Lower leg skin (tissue), 3 donors: ENCODE data around the gene ITSN1.

Source experiments
- CTCF ChIP-seq, 3 donors: fragments of 450-650 bp; IDR thresholded peaks; one replicate each; pipeline ENCODE4 v1.5.1; 2016; ENCODE audit warnings: antibody characterized with exemption in 3 of 3, mild to moderate bottlenecking in 3 of 3, moderate library complexity in 2 of 3
- POLR2A ChIP-seq, 2 donors: fragments of 450-650 bp; IDR thresholded peaks; one replicate each; pipeline ENCODE4 v1.6.1; 2016 to 2017; ENCODE audit warnings: antibody characterized with exemption in 2 of 2, mild to moderate bottlenecking in 1 of 2, moderate library complexity in 1 of 2

DNA sequence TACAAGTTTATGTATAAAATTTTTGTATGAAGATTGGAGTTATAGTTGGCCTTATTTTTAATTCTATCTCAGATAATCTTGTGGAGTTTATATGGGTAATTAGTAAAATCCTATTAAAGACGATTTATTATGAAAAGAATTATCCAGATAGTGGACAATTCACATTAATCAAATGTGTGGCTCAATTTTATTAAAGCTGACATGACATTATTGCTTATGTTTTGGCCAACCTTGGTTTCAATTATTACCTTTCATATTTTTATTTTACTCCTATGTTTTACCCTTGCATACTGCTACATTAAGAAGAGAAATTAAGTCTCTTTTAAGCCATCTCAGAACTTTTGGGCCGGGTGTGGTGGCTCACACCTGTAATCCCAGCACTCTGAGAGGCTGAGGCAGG is 110.0 kb downstream of the ITSN1 start:
- TF ChIP-seq CTCF (IDR thresholded peaks at IDR 0.05) (no peak), POLR2A (IDR thresholded peaks at IDR 0.05) (no peak)
